Liver (tissue), 9 donors: ENCODE results near the gene FARS2. TPM values are rescaled to one million over a fixed set of nuclear protein-coding genes. Genes with fewer than 3 reads are reported as not detected.

Experiments used
- DNase-seq: peaks from one replicate; pipeline ENCODE4 v3.0.0-alpha.2; 2017; ENCODE audit warnings: low spot score
- H3K27ac ChIP-seq, 2 donors: one replicate each; pipeline ENCODE4 v1.7.0; 2013; ENCODE audit warnings: inconsistent platforms in 2 of 2, low read length in 2 of 2, control low read depth in 1 of 2, low read depth in 1 of 2, mild to moderate bottlenecking in 1 of 2
- H3K27me3 ChIP-seq, 4 donors: one replicate each; pipeline versions ENCODE4 v1.6.1 to v1.7.0; 2013; ENCODE audit warnings: low read length in 3 of 4, inconsistent platforms in 1 of 4, mild to moderate bottlenecking in 1 of 4, moderate library complexity in 1 of 4; ENCODE audit not compliant: control insufficient read depth in 4 of 4, insufficient read depth in 4 of 4
- H3K36me3 ChIP-seq, 4 donors: one replicate each; pipeline versions ENCODE4 v1.6.1 to v1.7.0; 2013; ENCODE audit warnings: low read length in 3 of 4, mild to moderate bottlenecking in 3 of 4, low read depth in 1 of 4, moderate library complexity in 1 of 4; ENCODE audit not compliant: control insufficient read depth in 4 of 4, insufficient read depth in 3 of 4
- H3K4me1 ChIP-seq, 4 donors: one replicate each; pipeline versions ENCODE4 v1.6.1 to v1.7.0; 2013; ENCODE audit warnings: low read length in 3 of 4, mild to moderate bottlenecking in 3 of 4, moderate library complexity in 1 of 4; ENCODE audit not compliant: control insufficient read depth in 4 of 4, insufficient read depth in 4 of 4
- H3K4me3 ChIP-seq, 3 donors: one replicate each; pipeline versions ENCODE4 v1.6.1 to v1.7.0; 2013; ENCODE audit warnings: low read length in 3 of 3, control low read depth in 1 of 3, low read depth in 1 of 3, mild to moderate bottlenecking in 1 of 3
- H3K9ac ChIP-seq, 2 donors: one replicate each; pipeline ENCODE4 v1.7.0; 2013; ENCODE audit warnings: low read length in 2 of 2, mild to moderate bottlenecking in 2 of 2, moderate library complexity in 2 of 2, control low read depth in 1 of 2, low read depth in 1 of 2
- H3K9me3 ChIP-seq, 4 donors: one replicate each; pipeline versions ENCODE4 v1.6.1 to v1.7.0; 2013; ENCODE audit warnings: low read length in 3 of 4; ENCODE audit not compliant: control insufficient read depth in 4 of 4
- CTCF ChIP-seq: fragments of 150-350 bp; IDR thresholded peaks from 2 replicates; pipeline ENCODE4 v1.5.1; 2017; ENCODE audit warnings: improper control_type of control experiment, low read depth, low read length; ENCODE audit not compliant: missing input control
- EGR1 ChIP-seq, 2 donors: IDR thresholded peaks; 2 replicates each; pipeline ENCODE4 v1.6.1; 2016 to 2018; ENCODE audit warnings: antibody characterized with exemption in 2 of 2, low read depth in 2 of 2
- FOXA1 ChIP-seq: IDR thresholded peaks from 2 replicates; pipeline ENCODE4 v1.6.1; 2016; ENCODE audit warnings: antibody characterized with exemption
- FOXA2 ChIP-seq: IDR thresholded peaks from 2 replicates; pipeline ENCODE4 v1.6.1; 2016; ENCODE audit warnings: antibody characterized with exemption
- GABPA ChIP-seq, 2 donors: IDR thresholded peaks in 1 of 2; conservative IDR thresholded peaks in 1 of 2; 2 replicates each; pipeline ENCODE4 v1.6.1; 2016; ENCODE audit warnings: antibody characterized with exemption in 2 of 2, mild to moderate bottlenecking in 1 of 2, moderate library complexity in 1 of 2
- HNF4A ChIP-seq, 2 donors: conservative IDR thresholded peaks; 2 replicates each; pipeline ENCODE4 v1.6.1; 2016; ENCODE audit warnings: antibody characterized with exemption in 2 of 2, mild to moderate bottlenecking in 2 of 2
- HNF4G ChIP-seq: IDR thresholded peaks from 2 replicates; pipeline ENCODE4 v1.6.1; 2016; ENCODE audit warnings: antibody characterized with exemption
- MAX ChIP-seq: IDR thresholded peaks from 2 replicates; pipeline ENCODE4 v1.6.1; 2016; ENCODE audit warnings: antibody characterized with exemption
- NR2F2 ChIP-seq: IDR thresholded peaks from 2 replicates; pipeline ENCODE4 v1.6.1; 2016; ENCODE audit warnings: antibody characterized with exemption
- RAD21 ChIP-seq, 2 donors: IDR thresholded peaks; 2 replicates each; pipeline ENCODE4 v1.6.1; 2016; ENCODE audit warnings: antibody characterized with exemption in 2 of 2, mild to moderate bottlenecking in 2 of 2
- REST ChIP-seq: IDR thresholded peaks from 2 replicates; pipeline ENCODE4 v1.6.1; 2016; ENCODE audit warnings: antibody characterized with exemption, mild to moderate bottlenecking
- RXRA ChIP-seq, 2 donors: IDR thresholded peaks; 2 replicates each; pipeline ENCODE4 v1.6.1; 2017 to 2018; ENCODE audit warnings: antibody characterized with exemption in 2 of 2, mild to moderate bottlenecking in 1 of 2
- SP1 ChIP-seq: IDR thresholded peaks from 2 replicates; pipeline ENCODE4 v1.6.1; 2018; ENCODE audit warnings: antibody characterized with exemption, mild to moderate bottlenecking
- TAF1 ChIP-seq: conservative IDR thresholded peaks from 2 replicates; pipeline ENCODE4 v1.6.1; 2016; ENCODE audit warnings: antibody characterized with exemption, mild to moderate bottlenecking
- YY1 ChIP-seq: IDR thresholded peaks from 2 replicates; pipeline ENCODE4 v1.6.1; 2016; ENCODE audit warnings: antibody characterized with exemption, mild to moderate bottlenecking
- ZBTB33 ChIP-seq: IDR thresholded peaks from 2 replicates; pipeline ENCODE4 v1.6.1; 2016; ENCODE audit warnings: antibody characterized with exemption
- WGBS: extraction: QIAGEN DNeasy Blood & Tissue Kit; methylation state at CpG from one replicate; pipeline ENCODE4 v1.1.7; 2013; 5-methylcytosine and 5-hydroxymethylcytosine counted together
- polyA plus RNA-seq, 2 donors: library from polyadenylated mRNA; stranded (reverse) in 1 of 2; unstranded in 1 of 2; fragments of 200-250 nt in 1 of 2; fragments of >200 nt in 1 of 2; fragmentation: Nextera tagmentation in 1 of 2; extraction: Ambion mirVana in 1 of 2; gene quantifications; one replicate each; pipeline versions ENCODE4 v1.2.1 to v1.2.3, GENCODE V29; 2013 to 2015
- total RNA-seq, 2 donors: library from RNA; depleted of rRNA; stranded (reverse); fragments of >200 nt; gene quantifications; one replicate each; pipeline ENCODE4 v1.2.3, GENCODE V29; 2014
- donor health status: healthy.
- donor health status: healthy.
- donor health status: healthy.
- donor health status: healthy.
- donor health status: healthy.

FARS2 gene
- total and polyA plus RNA-seq, 4 donors = 7.8 to 25.9 (median 11.2) TPM

GRCh38 chr6:5537132-5537531, 275.8 kb downstream of the FARS2 start:
- no peak for TF ChIP-seq REST
- TF ChIP-seq HNF4A (conservative IDR thresholded peaks at IDR 0.05) = no peak
- TF ChIP-seq ZBTB33 = no peak
- TF ChIP-seq RAD21 (IDR thresholded peaks at IDR 0.05) = no peak
- no peak for TF ChIP-seq TAF1
- no peak for TF ChIP-seq YY1
- no peak for TF ChIP-seq FOXA1
- no peak for TF ChIP-seq NR2F2
- no peak for TF ChIP-seq FOXA2
- TF ChIP-seq MAX = no peak
- TF ChIP-seq CTCF = no peak
- TF ChIP-seq SP1 = no peak
- TF ChIP-seq HNF4G = no peak
- TF ChIP-seq EGR1 (IDR thresholded peaks at IDR 0.05; ENCODE audit: low read depth in 2 of 2) = no peak
- no peak for TF ChIP-seq GABPA (IDR thresholded peaks at IDR 0.05 in 1 of 2, conservative IDR thresholded peaks at IDR 0.05 in 1 of 2)
- DNase-seq = no peak
- Histone ChIP-seq H3K4me3 (no peak overlapping the region), H3K27me3 (no peaks in the 10 kb centered on the region), H3K36me3 (peaks cover 0 to 2% (median 0%) of the 10 kb centered on the region in 4 donors), H3K9me3 (no peaks in the 10 kb centered on the region), H3K4me1 (no peaks in the 10 kb centered on the region), H3K27ac (no peak overlapping the region), H3K9ac (no peak overlapping the region)
- 96% methylated on average over 8 of the region's 8 CpGs for WGBS

- WGBS = 63% methylated on average over 1 of the region's 1 CpG
- H3K27ac ChIP-seq = no peak overlapping the region
Observed at GRCh38 chr6:5537967-5538366, 276.7 kb downstream of the FARS2 start.

More at GRCh38 chr6:5537967-5538366, 276.7 kb downstream of the FARS2 start:
- Histone ChIP-seq H3K27me3 (no peaks in the 10 kb centered on the region), H3K9me3 (no peaks in the 10 kb centered on the region), H3K36me3 (peaks cover 0 to 2% (median 0%) of the 10 kb centered on the region in 4 donors), H3K9ac (no peak overlapping the region), H3K4me3 (no peak overlapping the region), H3K4me1 (no peaks in the 10 kb centered on the region)
- no peak for DNase-seq
- TF ChIP-seq FOXA1 (no peak), GABPA (IDR thresholded peaks at IDR 0.05 in 1 of 2, conservative IDR thresholded peaks at IDR 0.05 in 1 of 2) (no peak), RXRA (IDR thresholded peaks at IDR 0.05) (no peak), RAD21 (IDR thresholded peaks at IDR 0.05) (no peak), MAX (no peak), EGR1 (IDR thresholded peaks at IDR 0.05; ENCODE audit: low read depth in 2 of 2) (no peak)
